Testis (tissue), 3 donors: ENCODE measurements around the gene RAP1GAP2. TPM values are rescaled to one million over a fixed set of nuclear protein-coding genes. Genes with fewer than 3 reads are reported as not detected.

Experiments
- microRNA counts, 2 donors: library from miRNA; unstranded; fragments of <30 nt; microRNA quantifications; one replicate each; lab custom pipeline; 2016
- microRNA-seq, 2 donors: library from miRNA; unstranded; fragments of <30 nt; microRNA quantifications; one replicate each; pipeline ENCODE4, GENCODE V29; 2016; ENCODE audit warnings: borderline number of aligned reads in 2 of 2, borderline replicate concordance in 1 of 2
- polyA plus RNA-seq: library from polyadenylated mRNA; stranded (reverse); fragments of 350-450 nt; fragmentation: Illumina TruSeq; extraction: RNeasy Lipid Tissue Mini Kit (QIAGEN cat#74804); gene quantifications from one replicate; pipeline ENCODE4 v1.2.3, GENCODE V29; 2014; ENCODE audit warnings: low read depth, low replicate concordance; ENCODE audit not compliant: insufficient read depth
- small RNA-seq, 2 donors: library from RNA; depleted of rRNA; stranded (forward); fragments of <200 nt; gene quantifications; one replicate each; pipeline ENCODE3, GENCODE V24; 2016
- total RNA-seq, 2 donors: library from RNA; depleted of rRNA; stranded (reverse); fragments of >200 nt; gene quantifications; one replicate each; pipeline ENCODE4 v1.2.3, GENCODE V29; 2016

Gene RAP1GAP2
- total and polyA plus RNA-seq, 3 donors from 2014 or later = 10.4 to 21.7 (median 15.1) TPM

MicroRNAs within 50 kb of the gene (microRNA counts, 767-probe panel; counts per million panel counts)
- microRNA hsa-miR-1253 (lab: Ali Mortazavi, UCI) = 0 to 152 counts per million in 2 donors

Small RNA genes within 50 kb of the gene (microRNA-seq; reads per million reads assigned to microRNA genes)
- 0 to 0.69 reads per million in 2 donors for gene MIR1253

Small RNA genes within 50 kb of the gene (small RNA-seq; reads per million reads assigned to genes)
- gene MIR1253 (0 reads per million in 2 donors), gene hsa-mir-1253 (0 reads per million in 2 donors)

Other genes with a start within 250 kb of the RAP1GAP2 start
- gene PAFAH1B1, start 202.8 kb upstream of the RAP1GAP2 start, total RNA-seq = 100 to 1,000 TPM; 157 to 225 TPM
- 597 TPM for gene PAFAH1B1, start 202.8 kb upstream of the RAP1GAP2 start, polyA plus RNA-seq
- gene CLUH, start 84.7 kb upstream of the RAP1GAP2 start, total RNA-seq = 100 to 1,000 TPM; 173 to 183 TPM
- 60.1 TPM for gene CLUH, start 84.7 kb upstream of the RAP1GAP2 start, polyA plus RNA-seq
- gene CCDC92B, start 46.8 kb upstream of the RAP1GAP2 start, total RNA-seq = 1 to 10 TPM; 3.9 to 4.0 TPM
- 2.2 TPM for gene CCDC92B, start 46.8 kb upstream of the RAP1GAP2 start, polyA plus RNA-seq